UCSD-AML1 (cell line): ENCODE results near the gene MAP4K2.
"Not testable (repeated sequence)": the region's sequence is repeated elsewhere in the genome, so short reads cannot be mapped to it uniquely, and the experiment has no call there.

Source experiments
- DNase-seq: peaks from one replicate; lab custom pipeline; 2025; ENCODE audit not compliant: unreplicated experiment; lab: John Stamatoyannopoulos, UW

Gene MAP4K2

DNA sequence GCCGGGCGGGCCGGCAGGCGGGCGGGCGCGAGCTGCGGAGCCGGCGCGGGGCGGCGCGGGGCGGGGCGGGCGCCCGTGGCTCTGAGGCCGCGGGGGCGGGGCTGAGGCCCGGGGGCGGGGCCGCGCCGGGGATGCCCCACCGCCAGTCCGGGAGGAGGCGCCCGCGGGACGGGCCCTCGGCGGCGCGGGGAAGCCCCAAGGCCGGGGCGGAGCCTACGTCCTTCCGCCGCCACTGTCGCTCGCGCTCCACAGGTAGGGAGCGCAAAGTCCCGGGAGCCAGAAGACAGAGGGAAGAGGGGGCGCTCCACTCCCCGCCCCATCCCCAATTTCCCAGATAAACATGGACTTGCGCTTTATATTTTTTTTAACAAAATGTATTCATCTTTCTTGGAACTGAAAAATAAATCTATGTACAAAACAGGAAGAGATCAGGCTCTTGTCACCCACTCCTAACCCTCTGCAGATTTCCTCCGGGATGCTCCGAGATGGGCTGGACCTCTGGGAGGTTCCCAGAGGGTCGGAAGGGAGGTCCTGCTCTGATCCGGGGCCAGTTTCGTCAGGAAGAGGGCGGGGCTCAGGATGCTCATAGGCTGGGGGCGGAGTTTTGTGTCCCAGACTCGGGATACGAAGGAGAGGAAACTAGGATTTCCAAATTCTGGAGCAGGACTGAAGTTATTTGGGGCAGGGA, at the start of gene MAP4K2:
TSS of gene MAP4K2 (minus strand) at position 57 of the 688 bp plus-strand sequence. CDS start 65 bp downstream, outside the sequence.
- DNase-seq, result peak; percentile 87

DNA sequence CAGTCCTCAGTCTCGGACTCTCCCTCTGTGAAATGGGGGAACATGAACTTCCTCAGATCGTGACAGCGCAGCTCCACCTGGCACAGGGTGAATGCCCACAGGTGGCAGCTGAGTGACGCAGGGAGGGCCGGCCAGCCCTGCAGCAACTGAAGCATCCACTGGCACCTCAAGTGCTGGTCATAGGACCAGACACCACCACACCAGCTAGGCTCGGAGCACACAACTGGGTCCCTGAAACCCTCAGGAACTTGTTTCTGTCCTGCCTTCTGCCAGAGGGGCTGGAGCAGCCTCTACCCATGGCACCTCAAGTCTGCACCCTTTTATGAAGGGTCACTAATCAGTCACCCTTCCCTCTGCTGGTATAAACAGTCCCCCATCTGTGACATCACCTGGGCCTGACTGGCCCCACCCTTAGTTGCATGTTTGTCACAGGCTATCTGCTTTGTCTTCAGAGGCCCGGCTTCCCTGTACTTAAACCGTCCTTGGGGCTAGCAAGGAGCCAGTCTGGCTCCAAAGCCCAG, 48.9 kb upstream of the MAP4K2 start:
- DNase-seq, result no peak

GRCh38 chr11:64850979-64851567, 48.1 kb upstream of the MAP4K2 start:
- peak; percentile 44 for DNase-seq

GRCh38 chr11:64849598-64850356, 46.8 kb upstream of the MAP4K2 start:
- no peak for DNase-seq

DNA sequence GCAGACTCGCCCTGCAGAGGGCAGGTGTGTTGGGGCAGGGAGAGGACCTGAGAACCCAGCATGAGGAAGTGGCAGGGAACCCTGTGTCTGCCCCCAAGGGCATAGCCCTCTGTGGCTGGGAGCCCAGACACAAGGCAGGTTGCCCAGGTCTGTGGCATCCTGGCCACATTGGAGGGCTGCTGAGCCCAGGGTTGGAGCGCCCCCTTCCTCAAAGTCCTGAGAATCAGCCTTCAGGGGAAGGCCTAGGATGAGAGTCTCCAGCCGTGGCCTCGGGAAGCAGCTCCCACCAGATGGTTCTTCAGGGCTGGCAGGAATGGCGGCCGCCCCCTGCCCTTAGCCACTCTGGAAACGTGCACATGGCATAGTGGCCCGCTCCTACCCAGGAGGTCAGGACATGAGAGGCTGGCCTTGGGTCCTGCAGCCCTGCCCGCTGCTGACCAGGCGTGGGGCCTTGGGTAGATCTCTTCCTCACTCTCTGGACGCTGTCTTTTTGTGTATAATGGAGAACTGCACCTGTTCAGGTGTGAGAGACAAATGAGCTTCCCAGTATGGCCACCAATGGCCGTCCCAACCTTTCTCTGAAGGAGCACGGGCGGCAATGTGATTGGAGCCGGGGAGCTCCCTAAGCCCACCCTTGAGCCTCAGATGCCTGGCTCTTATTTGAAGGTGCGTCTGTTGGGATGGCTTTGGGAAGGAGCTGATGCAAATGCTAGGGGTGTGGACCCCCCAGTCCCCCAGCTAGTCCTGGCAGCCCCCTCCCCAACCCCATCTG, 46.0 kb upstream of the MAP4K2 start:
- peak; percentile 28 for DNase-seq

GRCh38 chr11:64848214-64848825, 45.3 kb upstream of the MAP4K2 start:
- no peak for DNase-seq

DNA sequence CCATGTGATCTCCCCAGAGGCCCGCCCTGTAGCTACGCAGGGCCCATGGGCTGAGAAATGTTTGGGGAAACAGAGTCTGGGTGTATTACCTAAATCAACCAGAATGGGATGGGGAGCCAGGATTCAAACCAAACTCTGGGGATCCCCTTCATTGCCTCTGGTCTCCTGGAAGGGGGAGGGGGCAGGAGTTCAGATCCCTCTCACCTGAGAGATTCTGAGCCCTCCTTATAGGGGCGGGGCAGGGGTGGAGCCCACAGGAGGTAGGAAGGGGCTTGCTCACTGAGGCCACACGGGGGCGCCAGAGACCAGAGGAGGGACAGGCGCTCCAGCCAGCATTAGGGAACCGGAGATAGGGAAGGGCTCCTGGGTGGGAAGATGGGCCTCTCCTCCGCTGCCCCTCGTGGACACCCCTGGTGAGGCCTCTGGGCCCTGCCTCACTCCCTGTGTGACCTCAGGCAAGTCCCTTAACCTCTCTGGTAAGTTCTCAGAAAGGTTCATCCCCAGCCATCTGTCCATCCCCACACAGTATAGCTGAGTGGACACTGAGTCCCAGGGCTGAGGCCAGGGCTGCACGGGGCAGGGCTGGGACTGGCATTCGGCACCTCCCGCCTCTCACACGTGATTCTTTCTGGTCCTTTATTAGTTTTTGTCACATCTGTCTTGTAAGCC, 44.1 kb upstream of the MAP4K2 start:
- DNase-seq, result peak; percentile 91

- not testable (repeated sequence) for DNase-seq
These were observed 42.7 kb upstream of the MAP4K2 start for GRCh38 chr11:64845776-64846129.

DNA sequence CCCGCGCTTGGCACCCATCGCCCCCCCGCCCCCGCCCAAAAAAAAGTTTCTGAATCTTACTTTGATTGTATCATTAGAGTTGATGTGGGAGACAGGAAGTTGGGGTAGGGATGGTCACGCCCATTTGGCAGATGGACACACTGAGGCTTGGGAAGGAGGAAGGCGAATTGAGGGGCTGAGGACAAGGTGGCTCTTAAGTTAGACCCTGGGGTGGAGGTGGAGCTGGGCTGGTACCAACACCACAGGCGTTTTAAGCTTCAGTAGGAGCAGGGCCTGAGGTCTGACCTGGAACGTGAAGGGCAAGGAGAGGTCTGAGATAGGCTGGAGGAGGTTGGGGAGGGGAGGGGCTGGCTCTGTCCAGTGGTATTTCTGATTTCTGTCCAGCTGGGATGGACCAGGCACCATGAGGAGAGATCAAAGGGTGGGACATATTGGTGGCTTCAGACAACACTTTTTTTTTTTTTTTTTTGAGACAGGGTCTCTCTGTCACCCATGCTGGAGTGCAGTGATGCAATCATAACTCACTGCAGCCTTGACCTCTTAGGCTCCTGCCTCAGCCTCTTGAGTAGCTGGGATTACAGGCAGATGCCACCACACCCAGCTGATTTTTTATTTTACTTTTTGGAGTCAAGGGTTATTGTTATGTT, 42.2 kb upstream of the MAP4K2 start:
- DNase-seq, result no peak

DNA sequence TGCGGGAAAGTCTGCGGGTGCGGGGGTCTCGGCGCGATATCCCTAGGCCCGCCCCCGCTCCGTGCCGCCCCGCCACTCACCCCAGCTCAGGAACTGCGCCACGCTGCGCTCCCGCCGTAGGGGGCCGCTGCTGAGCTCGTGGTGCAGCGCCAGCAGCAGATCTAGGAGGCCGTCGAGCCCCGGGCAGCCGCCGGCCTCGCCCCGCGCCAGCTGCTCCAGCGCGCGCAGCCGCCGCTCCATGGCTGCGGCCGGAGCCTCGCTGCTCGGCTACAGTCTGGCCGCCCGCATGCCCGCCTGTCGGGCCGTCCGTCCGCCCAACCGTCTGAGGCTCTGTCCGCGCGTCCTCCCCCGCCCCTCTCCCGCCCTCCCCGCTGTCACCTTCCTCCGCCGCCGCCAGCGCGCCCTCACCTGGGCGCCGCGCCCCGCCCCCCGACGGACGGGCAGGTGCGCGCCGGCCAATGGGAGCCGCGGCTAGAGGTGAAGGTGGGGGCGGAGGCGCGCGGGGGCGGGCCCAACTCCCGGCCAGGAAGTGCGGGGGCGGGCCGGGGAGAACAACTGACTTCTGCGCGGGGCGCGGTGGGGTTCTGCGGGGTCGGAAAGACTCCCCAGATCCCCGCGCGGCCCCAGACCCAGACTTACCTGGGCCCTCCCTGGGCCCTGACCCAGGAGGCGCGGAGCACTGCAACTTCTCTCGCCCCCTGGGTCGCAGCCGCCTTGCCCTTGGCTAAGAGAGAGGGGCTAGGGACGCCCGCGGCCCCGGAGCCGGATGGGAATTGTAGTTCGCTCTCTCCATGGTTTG, 41.5 kb upstream of the MAP4K2 start, which contains the start of gene CDC42BPG:
TSS of gene CDC42BPG (minus strand) at position 324 of the 799 bp plus-strand sequence. CDS start at position 240, 84 bp downstream.
- DNase-seq, result peak; percentile 73

DNA sequence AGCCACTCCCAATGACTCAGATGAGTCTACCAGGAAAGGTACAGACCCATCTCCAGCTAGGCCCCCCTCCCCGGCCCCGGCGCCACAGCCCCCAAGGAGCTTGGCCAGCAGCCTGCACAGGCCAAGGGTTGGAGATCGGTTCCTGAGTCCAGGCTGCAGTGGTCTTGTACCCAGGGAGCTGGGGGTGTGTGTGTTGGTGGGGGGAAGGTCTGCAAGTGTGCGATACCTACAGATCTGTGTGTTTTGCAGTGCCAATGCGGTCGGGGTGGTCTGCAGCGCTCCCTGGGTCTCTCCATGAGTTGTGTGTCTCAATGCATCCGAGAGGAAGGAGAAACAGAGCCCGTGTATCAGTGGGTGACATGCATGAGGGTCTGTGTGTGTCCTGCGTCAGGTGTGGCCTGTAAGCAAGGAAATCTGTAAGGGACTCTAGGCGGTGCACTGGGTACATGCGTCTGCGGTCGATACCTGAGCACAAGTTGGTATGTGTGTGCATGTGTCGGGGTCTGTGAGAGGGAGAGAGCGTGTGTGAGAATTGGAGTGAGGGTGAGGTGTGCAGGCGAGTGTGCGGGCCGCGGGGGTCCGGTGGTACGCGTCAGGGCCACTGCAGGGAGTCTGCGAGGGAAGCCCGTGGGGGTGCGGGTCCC, 40.8 kb upstream of the MAP4K2 start:
- DNase-seq, result no peak

DNA sequence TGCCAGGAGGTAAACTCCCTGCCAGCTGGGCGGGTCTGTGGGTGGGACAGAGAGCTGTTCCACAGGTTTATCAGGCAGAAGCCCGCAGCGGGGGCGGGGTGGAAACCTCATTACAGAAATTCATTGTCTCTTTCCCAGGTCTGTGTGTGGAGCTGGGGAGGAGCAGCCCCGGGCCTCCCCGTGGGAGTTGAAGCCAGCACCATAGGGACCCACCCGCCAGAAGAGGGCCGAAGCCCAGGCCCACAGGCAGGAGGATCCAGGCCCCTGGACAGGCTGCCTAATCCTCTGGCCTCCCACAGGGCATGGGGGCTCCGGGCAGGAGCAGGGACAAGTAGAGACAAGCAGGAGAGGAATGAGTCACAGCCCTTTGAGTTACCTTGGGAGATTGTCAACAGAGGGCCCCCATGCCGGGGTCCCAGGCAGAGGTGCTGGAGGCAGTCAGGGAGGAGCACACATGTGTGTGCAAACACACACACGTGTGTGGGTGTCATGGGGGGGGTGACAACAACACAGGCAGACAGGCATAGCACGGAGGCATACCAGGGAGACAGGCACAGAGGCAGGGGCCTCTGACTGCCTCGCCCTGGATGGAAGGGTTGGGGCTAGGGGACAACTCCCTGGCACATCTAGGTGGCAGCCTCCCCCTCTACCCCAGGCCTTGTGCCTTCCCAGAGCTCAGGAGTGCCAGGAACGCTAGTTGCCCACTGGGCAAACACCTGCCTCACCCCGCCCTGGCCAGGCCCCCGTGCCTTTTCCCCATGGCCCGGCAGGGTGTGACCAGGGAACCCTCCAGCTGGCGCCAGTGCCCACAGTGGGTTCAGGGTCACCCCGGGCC, 40.1 kb upstream of the MAP4K2 start:
- DNase-seq, result no peak

- DNase-seq, result no peak
These were observed 39.3 kb upstream of the MAP4K2 start for GRCh38 chr11:64842366-64842759.

- DNase-seq, result no peak
These were observed 38.8 kb upstream of the MAP4K2 start for GRCh38 chr11:64841592-64842365.

DNA sequence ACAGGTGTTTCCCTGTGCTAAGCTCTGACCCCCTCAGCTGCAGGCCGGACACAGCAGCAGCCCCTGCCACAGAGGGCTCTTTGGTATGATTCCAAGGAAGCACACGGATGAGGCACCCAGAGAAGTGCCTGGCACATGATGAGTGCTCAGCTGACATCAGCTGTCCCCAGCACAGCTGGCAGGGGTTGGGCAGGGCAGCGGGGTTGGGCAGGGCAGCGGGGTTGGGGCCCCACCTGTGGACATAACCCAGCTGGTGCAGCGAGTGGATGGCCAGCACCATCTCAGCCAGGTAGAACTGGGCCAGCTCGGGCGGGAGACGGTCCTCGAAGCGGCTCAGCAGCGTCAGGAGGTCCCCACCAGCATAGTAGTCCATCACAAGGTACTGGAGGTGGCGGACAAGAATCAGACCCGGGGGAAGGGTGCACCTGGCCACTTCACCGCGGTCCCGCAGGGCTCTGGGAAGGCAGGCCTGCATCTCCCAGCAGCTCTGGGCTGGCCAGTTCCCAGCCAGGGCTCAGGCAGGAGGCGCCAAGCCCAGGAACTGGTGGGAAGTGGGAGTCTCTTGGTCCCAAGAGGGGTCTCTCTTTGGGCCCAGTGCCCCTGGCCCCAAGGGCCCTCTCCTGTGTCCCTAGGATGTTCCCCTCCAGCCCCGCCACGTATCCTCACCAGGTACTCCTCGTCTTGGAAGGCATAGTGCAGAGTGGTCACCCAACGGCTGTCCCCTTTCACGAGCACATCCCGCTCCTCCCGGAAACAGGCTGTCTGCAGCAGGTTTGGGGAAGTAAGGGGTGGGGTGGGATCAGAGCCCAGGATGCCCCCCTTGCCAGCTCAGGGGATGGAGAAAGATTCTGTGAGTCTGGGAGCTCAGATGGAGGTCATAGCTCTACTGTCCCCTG, 37.1 kb upstream of the MAP4K2 start:
- DNase-seq, result no peak

GRCh38 chr11:64839335-64839734, 36.3 kb upstream of the MAP4K2 start:
- DNase-seq, result no peak
